Measurements from ENCODE around the gene RAPGEF6.

- TF ChIP-seq ZBTB26 (CRISPR knock-in tag; IDR thresholded peaks at IDR 0.05) (no peak), ATF1 (CRISPR knock-in tag; IDR thresholded peaks at IDR 0.05) (no peak), ATF1 (tag; IDR thresholded peaks at IDR 0.05) (no peak), EZH2 (IDR thresholded peaks at IDR 0.05; ENCODE audit: borderline replicate concordance, low read depth, low read length) (no peak), POLR2AphosphoS5 (IDR thresholded peaks at IDR 0.05; ENCODE audit: control insufficient read depth, insufficient read depth, low read depth, low read length) (0 out of 2 replicates have a peak, but pooled peaks have one; percentile 33), ETS1 (conservative IDR thresholded peaks at IDR 0.05; ENCODE audit: control insufficient read depth, low read depth, low read length) (no peak), TARDBP (IDR thresholded peaks at IDR 0.05) (no peak), EP300 (IDR thresholded peaks at IDR 0.05; ENCODE audit: low read length) (peak; percentile 18; the same call in 1 of the 2 replicates), NONO (IDR thresholded peaks at IDR 0.05; ENCODE audit: low read depth in 2 of 2, low read length in 1 of 2) (no peak), JUN (IDR thresholded peaks at IDR 0.05; ENCODE audit: borderline replicate concordance, low read depth, low read length) (no peak), JUN (CRISPR knock-in tag; IDR thresholded peaks at IDR 0.05; ENCODE audit: borderline replicate concordance) (no peak)
- TF ChIP-seq, protein P1, sequence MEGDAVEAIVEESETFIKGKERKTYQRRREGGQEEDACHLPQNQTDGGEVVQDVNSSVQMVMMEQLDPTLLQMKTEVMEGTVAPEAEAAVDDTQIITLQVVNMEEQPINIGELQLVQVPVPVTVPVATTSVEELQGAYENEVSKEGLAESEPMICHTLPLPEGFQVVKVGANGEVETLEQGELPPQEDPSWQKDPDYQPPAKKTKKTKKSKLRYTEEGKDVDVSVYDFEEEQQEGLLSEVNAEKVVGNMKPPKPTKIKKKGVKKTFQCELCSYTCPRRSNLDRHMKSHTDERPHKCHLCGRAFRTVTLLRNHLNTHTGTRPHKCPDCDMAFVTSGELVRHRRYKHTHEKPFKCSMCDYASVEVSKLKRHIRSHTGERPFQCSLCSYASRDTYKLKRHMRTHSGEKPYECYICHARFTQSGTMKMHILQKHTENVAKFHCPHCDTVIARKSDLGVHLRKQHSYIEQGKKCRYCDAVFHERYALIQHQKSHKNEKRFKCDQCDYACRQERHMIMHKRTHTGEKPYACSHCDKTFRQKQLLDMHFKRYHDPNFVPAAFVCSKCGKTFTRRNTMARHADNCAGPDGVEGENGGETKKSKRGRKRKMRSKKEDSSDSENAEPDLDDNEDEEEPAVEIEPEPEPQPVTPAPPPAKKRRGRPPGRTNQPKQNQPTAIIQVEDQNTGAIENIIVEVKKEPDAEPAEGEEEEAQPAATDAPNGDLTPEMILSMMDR (IDR thresholded peaks at IDR 0.05 in 2 of 3, conservative IDR thresholded peaks at IDR 0.05 in 1 of 3; ENCODE audit: insufficient read depth in 2 of 3, low read depth in 1 of 3, low read length in 3 of 3): no peak
Measured at GRCh38 chr5:131528682-131529081, 106.3 kb downstream of the RAPGEF6 start.

Measured in K562 (cell line).